HG03442 (cell line): ENCODE results near the gene PNLIPRP3.
A peak's percentile ranks its signal among the peaks of the same experiment; 100 is the strongest.

Experiments used
- ATAC-seq: cut with Tn5 transposase; IDR thresholded peaks from one replicate; pipeline ENCODE4 v1.9.1; 2021; ENCODE audit warnings: mild to moderate bottlenecking, moderate library complexity; ENCODE audit not compliant: unreplicated experiment

PNLIPRP3 gene

DNA sequence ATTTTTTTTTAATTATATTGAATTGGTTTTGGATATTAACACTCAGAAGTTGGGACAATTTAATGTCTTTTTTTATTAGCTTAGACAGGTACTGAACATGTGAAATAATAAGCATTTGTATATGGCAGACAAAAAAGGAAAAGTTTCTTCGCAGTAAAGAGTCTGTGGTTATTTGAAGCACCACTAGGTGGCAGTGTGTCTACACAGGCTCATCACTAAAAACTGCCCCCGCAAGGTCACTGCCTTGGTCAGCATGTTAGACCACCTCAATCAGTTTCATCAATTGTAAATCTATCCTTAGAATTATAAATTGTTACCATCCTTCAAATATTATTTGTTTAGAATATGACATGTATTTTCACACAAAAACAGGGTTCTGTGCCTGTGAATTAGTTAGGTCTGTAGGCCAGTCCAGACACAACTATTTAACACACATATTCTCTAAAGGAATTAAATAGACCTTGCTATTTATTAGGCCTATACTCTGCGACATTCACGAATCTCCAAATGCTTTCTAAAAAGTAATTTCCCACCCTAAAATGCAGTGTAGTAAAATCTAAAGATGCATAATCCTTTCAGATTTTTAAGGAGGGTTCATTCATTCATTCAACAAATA lies 17.0 kb downstream of the PNLIPRP3 start:
- peak; percentile 81 for ATAC-seq

- ATAC-seq = no peak
Measured at GRCh38 chr10:116450861-116451260, 23.2 kb downstream of the PNLIPRP3 start.

DNA sequence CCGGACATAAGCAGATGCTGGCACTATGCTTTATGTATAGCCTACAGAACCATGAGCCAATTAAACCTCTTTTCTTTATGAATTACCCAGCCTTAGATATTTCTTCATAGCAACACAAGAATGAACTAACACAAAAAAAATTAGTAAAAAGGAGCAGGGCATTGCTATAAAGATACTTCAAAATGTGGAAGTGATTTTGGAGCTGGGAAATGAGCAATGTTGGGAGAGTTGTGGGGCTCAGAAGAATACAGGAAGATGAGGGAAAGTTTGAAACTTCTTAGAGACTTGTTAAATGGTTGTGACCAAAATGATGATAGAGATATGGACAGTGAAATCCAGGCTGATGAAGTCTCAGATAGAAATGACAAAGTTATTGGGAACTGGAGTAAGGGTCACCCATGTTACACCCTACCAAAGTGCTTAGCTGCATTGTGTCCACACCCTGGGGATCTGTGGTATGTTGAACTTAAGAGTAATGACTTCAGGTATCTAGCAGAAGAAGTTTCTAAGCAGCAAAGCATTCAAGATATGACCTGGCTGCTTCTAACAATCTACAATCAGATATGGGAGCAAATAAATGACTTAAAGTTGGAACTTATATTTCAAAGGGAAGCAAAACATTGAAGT lies 24.2 kb downstream of the PNLIPRP3 start:
- ATAC-seq = no peak

DNA sequence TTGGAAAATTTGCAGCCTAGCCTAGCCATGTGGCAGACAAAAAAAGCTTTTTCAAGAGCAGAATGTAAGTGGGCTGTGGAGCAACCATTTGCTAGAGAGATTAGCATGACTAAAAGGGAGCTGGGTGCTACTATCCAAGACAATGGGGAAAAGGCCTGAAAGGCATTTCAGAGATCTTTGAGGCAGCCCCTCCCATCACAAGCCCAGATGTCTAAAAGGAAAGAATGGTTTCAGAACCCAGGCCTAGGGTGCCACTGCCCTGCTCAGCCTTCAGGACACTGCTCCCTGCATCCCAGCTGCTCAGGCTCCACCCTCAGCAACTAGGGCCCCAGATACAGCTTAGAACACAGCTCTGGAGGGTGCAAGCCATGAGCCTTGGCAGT lies 24.7 kb downstream of the PNLIPRP3 start:
- ATAC-seq = no peak

- no peak for ATAC-seq
Measured at GRCh38 chr10:116457488-116457887, 29.8 kb downstream of the PNLIPRP3 start.

DNA sequence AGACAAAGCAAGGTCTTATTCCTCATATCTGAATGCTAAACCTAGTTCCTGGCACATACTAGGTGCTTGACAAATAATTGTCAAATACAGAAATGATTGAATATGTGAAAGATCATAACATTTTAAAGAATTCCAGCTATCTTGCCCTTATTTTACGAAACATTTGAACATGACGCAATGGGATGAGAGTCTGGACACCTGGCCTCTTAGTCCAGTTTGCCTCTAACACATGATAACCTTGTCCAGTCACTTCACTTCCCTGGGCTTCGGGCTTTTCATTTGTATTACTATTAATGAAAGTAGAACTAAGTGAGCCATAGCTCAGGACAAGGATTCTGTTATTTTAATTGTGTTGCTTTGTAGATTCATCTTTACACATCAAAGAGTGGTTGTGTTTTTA lies 32.6 kb downstream of the PNLIPRP3 start:
- no peak for ATAC-seq

- no peak for ATAC-seq
Measured at GRCh38 chr10:116461680-116462079, 34.0 kb downstream of the PNLIPRP3 start.

GRCh38 chr10:116464257-116464656 lies 36.6 kb downstream of the PNLIPRP3 start:
- no peak for ATAC-seq

DNA sequence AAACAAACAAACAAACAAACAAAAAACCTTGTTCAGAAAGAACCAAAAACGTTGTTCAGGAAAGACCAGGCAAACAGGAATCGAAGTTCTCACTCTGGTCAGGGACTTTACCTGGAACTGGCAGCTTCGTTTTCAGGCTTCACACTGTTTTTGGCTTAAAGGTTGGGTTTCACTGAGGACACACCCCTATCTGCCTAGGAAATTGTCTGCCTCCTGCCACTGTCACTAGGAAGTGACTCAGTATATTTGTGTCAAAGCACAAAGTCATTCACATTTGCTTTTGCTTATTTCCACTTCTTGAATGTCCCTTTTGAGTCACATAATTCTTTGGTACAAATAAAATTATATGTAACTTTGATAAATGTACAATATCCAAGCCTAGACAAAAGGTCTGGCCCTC lies 37.9 kb downstream of the PNLIPRP3 start:
- no peak for ATAC-seq

- no peak for ATAC-seq
Measured at GRCh38 chr10:116466715-116467422, 39.2 kb downstream of the PNLIPRP3 start.

DNA sequence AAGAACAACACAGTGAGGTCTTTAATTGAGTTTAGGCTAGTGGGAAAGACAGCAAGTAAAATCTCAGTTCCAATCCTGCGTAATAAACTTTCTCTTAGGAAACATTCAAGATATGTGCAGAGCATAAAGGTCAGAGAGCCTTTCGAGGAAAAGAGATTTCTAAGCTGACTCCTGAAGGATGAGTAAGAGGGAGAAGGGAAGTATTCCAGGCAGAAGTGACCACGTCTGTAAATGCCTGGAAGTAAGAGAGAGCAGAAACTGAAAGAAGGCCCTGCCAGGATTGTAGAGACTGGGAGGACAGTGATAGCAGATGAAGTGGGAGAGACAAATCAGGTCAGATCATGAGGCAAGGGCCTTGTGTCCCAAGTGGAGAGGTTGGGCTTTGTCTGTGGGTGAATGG lies 41.8 kb downstream of the PNLIPRP3 start:
- no peak for ATAC-seq

DNA sequence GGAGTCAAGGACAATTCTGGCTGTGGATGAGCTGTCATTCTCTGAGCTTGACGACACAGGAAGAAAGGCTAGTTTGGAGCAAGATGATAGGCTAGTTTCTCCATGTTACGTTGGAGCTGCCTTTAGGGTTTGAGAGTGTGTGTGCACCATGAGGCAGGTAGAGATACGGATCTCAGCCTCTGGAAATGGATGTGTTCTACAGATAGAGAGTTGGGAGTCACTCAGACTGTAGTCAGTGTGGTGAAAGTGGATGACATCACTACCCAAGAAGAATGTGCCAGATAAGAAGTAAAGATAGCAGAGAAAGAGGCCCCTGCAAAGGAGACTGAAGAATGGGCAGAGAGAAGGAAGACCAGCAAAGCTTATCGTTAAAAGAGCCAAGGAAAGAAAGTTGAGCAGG lies 42.4 kb downstream of the PNLIPRP3 start:
- ATAC-seq = no peak

- no peak for ATAC-seq
Measured at GRCh38 chr10:116470768-116471415, 43.2 kb downstream of the PNLIPRP3 start.

DNA sequence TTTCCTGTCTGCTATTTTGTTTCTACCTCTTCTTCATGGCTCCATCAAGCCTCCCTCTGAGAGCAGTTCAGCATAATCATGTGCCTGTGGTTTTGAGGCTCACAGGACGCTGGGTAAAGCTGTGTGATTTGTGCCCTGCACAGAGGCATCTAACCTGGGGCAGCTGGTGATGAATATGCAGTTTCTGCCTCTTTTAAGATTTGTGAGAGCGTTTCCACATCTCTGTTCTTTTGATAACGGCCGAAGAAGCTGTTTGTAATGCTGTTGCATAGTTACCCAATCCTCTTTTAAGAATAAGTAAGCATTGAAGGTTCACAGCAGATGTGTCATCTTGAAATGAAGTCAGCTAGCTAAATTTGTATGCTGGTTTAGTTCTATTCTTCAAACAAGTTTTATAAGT lies 45.2 kb downstream of the PNLIPRP3 start:
- no peak for ATAC-seq

DNA sequence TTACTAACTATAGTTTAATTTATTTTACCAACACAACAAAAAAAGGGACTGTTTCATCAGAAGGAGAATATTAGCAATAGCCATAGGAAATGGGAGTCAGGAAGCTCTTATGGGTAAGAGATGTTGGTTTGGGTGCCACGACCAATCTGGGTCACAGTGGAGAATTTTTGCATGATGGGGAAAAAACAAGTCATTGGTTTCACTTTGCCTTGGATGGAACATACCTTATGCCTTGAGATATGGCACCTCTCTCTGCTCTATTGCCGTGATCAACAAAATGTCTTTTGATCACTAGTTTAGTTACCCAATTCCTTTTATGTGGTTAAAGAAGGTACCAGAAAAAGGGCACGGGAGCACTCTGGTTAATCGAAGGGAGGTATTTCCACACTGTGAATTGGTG lies 48.2 kb downstream of the PNLIPRP3 start:
- no peak for ATAC-seq

- ATAC-seq = no peak
Measured at GRCh38 chr10:116476461-116476860, 48.8 kb downstream of the PNLIPRP3 start.

DNA sequence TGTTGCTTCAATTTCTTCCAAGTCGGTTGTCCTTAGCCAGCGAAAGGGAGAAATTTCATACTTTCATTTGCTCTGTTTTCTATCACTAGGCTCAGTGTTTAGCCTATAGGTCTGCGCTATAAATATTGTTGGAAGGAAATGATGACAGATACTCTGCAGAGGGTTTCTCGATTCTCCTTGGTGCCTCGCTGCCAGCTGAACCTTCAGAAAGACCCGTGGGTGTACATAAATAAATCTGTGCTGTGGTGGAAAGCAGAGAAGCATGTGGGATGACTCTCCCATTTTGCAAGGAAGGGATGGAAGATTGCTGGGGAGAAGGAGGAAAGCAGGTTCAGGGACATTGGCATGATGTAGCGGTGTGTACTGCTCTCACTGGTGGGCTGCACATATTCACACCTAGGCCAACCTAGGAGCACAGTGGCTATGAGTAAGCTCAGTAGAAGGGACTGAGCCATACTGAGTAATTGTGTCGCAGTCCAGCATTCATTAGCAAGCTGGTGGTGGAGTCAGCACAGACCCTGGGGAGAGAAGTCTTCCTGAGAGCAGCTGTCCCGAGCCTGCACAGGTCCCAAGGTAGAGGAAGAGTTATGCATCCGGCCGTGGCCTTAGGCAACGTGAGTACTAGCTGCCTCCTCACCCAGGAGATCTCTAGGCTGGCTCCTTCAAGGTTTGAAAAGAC lies 50.5 kb downstream of the PNLIPRP3 start:
- peak; percentile 42 for ATAC-seq

- no peak for ATAC-seq
Measured at GRCh38 chr10:116486770-116487448, 59.3 kb downstream of the PNLIPRP3 start.

- no peak for ATAC-seq
Measured at GRCh38 chr10:116487522-116488430, 60.1 kb downstream of the PNLIPRP3 start.

DNA sequence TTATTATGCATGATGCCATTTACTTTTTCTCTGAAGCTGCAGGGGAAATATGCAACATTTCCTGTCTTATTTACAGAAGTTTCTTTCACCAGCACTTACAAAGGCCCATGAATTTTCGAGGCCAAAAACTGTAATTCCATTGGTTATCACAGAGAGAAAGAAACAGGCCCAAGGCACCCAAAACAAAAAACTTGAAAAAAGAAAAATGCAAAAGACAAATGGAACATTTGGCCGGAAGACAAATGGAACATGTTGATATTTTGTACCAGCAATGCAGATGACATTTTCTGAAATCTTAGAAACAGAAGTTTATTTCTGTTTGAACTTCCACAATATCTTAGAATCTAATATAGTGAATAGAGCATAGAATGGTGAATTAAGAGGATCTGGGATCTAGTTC lies 61.8 kb downstream of the PNLIPRP3 start:
- ATAC-seq = no peak
